Stimulated activated CD4-positive, alpha-beta T cell treated with anti-CD3 and anti-CD28 coated beads, Interleukin-1b, Interleukin-23, amount 100 ng/mL, for 4 hours (primary cell): ENCODE results near the gene ANKH.

ENCODE experiments used
- DNase-seq, 2 donors: peaks; one replicate each; pipeline ENCODE4 v3.0.0-alpha.2; 2020; ENCODE audit warnings: low read depth in 2 of 2

The ANKH gene

GRCh38 chr5:14714706-14715105, 156.9 kb downstream of the ANKH start:
- DNase-seq: no peak

- DNase-seq: no peak
Measured at GRCh38 chr5:14713476-14714390, 157.8 kb downstream of the ANKH start.

- no peak for DNase-seq
Measured at GRCh38 chr5:14712666-14713065, 158.9 kb downstream of the ANKH start.

GRCh38 chr5:14712131-14712530, 159.4 kb downstream of the ANKH start:
- no peak for DNase-seq

GRCh38 chr5:14710313-14710994, 161.1 kb downstream of the ANKH start:
- DNase-seq: no peak

GRCh38 chr5:14708551-14708950, 163.0 kb downstream of the ANKH start:
- no peak for DNase-seq

GRCh38 chr5:14707811-14708390, 163.7 kb downstream of the ANKH start:
- no peak for DNase-seq

- peak in 1 of 2 donors; percentile 23 for DNase-seq
Measured at GRCh38 chr5:14706615-14707021, 165.0 kb downstream of the ANKH start.

- no peak for DNase-seq
Measured at GRCh38 chr5:14705556-14705955, 166.0 kb downstream of the ANKH start.

- no peak for DNase-seq
Measured at GRCh38 chr5:14702238-14702839, 169.2 kb downstream of the ANKH start.

- no peak for DNase-seq
Measured at GRCh38 chr5:14701556-14701955, 170.0 kb downstream of the ANKH start.

GRCh38 chr5:14700478-14701436, 170.8 kb downstream of the ANKH start:
- no peak for DNase-seq

GRCh38 chr5:14699807-14700400, 171.7 kb downstream of the ANKH start:
- no peak for DNase-seq

- DNase-seq: no peak
Measured at GRCh38 chr5:14699159-14699558, 172.4 kb downstream of the ANKH start.

GRCh38 chr5:14698495-14698894, 173.1 kb downstream of the ANKH start:
- DNase-seq: no peak

GRCh38 chr5:14696851-14697250, 174.7 kb downstream of the ANKH start:
- no peak for DNase-seq

GRCh38 chr5:14696057-14696456, 175.5 kb downstream of the ANKH start:
- DNase-seq: no peak

GRCh38 chr5:14695152-14695551, 176.4 kb downstream of the ANKH start:
- no peak for DNase-seq

GRCh38 chr5:14693070-14693469, 178.5 kb downstream of the ANKH start:
- DNase-seq: no peak

GRCh38 chr5:14687023-14687665, 184.4 kb downstream of the ANKH start:
- DNase-seq: no peak
